H9 (cell line): Measurements from ENCODE around the gene DLGAP4. TPM values are rescaled to one million over a fixed set of nuclear protein-coding genes. Genes with fewer than 3 reads are reported as not detected.

Experiments
- DNase-seq: peaks from one replicate; pipeline ENCODE4 v3.0.0-alpha.2; 2017
- H2AFZ ChIP-seq: one replicate; pipeline ENCODE4 v1.6.1; 2013; ENCODE audit warnings: mild to moderate bottlenecking, low read length, control low read depth, moderate library complexity
- H2AK5ac ChIP-seq: 2 replicates; pipeline ENCODE4 v1.6.1; 2013; ENCODE audit warnings: low read length, control low read depth, mixed read lengths; ENCODE audit not compliant: insufficient read length
- H2BK120ac ChIP-seq: one replicate; pipeline ENCODE4 v1.6.1; 2013; ENCODE audit warnings: low read depth, mild to moderate bottlenecking, low read length, control low read depth, inconsistent platforms; ENCODE audit not compliant: poor library complexity, severe bottlenecking
- H2BK12ac ChIP-seq: 2 replicates; pipeline ENCODE4 v1.6.1; 2013; ENCODE audit warnings: low read length, control low read depth, mixed read lengths, low read depth; ENCODE audit not compliant: insufficient read length
- H2BK15ac ChIP-seq: 2 replicates; pipeline ENCODE4 v1.6.1; 2013; ENCODE audit warnings: low read depth, low read length, control low read depth
- H2BK20ac ChIP-seq: one replicate; pipeline ENCODE4 v1.6.1; 2013; ENCODE audit warnings: low read depth, mild to moderate bottlenecking, low read length, control low read depth, inconsistent platforms; ENCODE audit not compliant: poor library complexity, severe bottlenecking
- H2BK5ac ChIP-seq: 2 replicates; pipeline ENCODE4 v1.6.1; 2013; ENCODE audit warnings: low read length, control low read depth, mixed read lengths; ENCODE audit not compliant: insufficient read length
- H3K14ac ChIP-seq: 2 replicates; pipeline ENCODE4 v1.6.1; 2013; ENCODE audit warnings: low read length, control low read depth; ENCODE audit not compliant: insufficient read depth
- H3K18ac ChIP-seq: 2 replicates; pipeline ENCODE4 v1.6.1; 2013; ENCODE audit warnings: low read depth, mild to moderate bottlenecking, mixed read lengths, low read length, control low read depth; ENCODE audit not compliant: insufficient read length
- H3K23ac ChIP-seq: 2 replicates; pipeline ENCODE4 v1.6.1; 2013; ENCODE audit warnings: low read length, control low read depth, mixed read lengths, low read depth; ENCODE audit not compliant: insufficient read length
- H3K23me2 ChIP-seq: 2 replicates; pipeline ENCODE4 v1.6.1; 2013; ENCODE audit warnings: low read depth, mild to moderate bottlenecking, mixed read lengths, low read length, control low read depth; ENCODE audit not compliant: insufficient read length, poor library complexity, severe bottlenecking
- H3K27ac ChIP-seq: 2 replicates; pipeline ENCODE4 v1.5.1; 2013; ENCODE audit warnings: low read length, control low read depth, mixed read lengths, low read depth; ENCODE audit not compliant: insufficient read length
- H3K27me3 ChIP-seq: 2 replicates; pipeline ENCODE4 v1.6.1; 2013; ENCODE audit warnings: low read length, control low read depth, inconsistent platforms; ENCODE audit not compliant: insufficient read depth
- H3K4ac ChIP-seq: 2 replicates; pipeline ENCODE4 v1.6.1; 2013; ENCODE audit warnings: low read depth, mild to moderate bottlenecking, control low read depth, inconsistent platforms, low read length, moderate library complexity
- H3K4me1 ChIP-seq: 2 replicates; pipeline ENCODE4 v1.6.1; 2013; ENCODE audit warnings: low read length, control low read depth, inconsistent platforms; ENCODE audit not compliant: insufficient read depth
- H3K4me2 ChIP-seq: 2 replicates; pipeline ENCODE4 v1.6.1; 2013; ENCODE audit warnings: low read length, control low read depth, mixed read lengths; ENCODE audit not compliant: insufficient read length, insufficient read depth
- H3K56ac ChIP-seq: 2 replicates; pipeline ENCODE4 v1.6.1; 2013; ENCODE audit warnings: low read depth, mild to moderate bottlenecking, mixed read lengths, low read length, control low read depth; ENCODE audit not compliant: insufficient read length
- H3K79me1 ChIP-seq: 2 replicates; pipeline ENCODE4 v1.6.1; 2013; ENCODE audit warnings: low read depth, mild to moderate bottlenecking, moderate library complexity, low read length, control low read depth, inconsistent platforms; ENCODE audit not compliant: insufficient read depth, poor library complexity, severe bottlenecking
- H3K79me2 ChIP-seq: 2 replicates; pipeline ENCODE4 v1.6.1; 2013; ENCODE audit warnings: low read length, control low read depth, inconsistent platforms; ENCODE audit not compliant: insufficient read depth
- H3K9ac ChIP-seq: 2 replicates; pipeline ENCODE4 v1.6.1; 2013; ENCODE audit warnings: low read length, control low read depth, mixed read lengths; ENCODE audit not compliant: insufficient read length; ENCODE audit errors: extremely low read depth
- H3K9me3 ChIP-seq: one replicate; pipeline ENCODE4 v1.6.1; 2013; ENCODE audit warnings: low read depth, low read length, inconsistent platforms; ENCODE audit not compliant: control insufficient read depth
- H3T11ph ChIP-seq: one replicate; pipeline ENCODE4 v1.6.1; 2013; ENCODE audit warnings: mild to moderate bottlenecking, low read length, control low read depth, inconsistent platforms
- H4K20me1 ChIP-seq: one replicate; pipeline ENCODE4 v1.6.1; 2013; ENCODE audit not compliant: control insufficient read depth, insufficient read length, insufficient read depth
- H4K5ac ChIP-seq: 2 replicates; pipeline ENCODE4 v1.6.1; 2013; ENCODE audit warnings: low read depth, mild to moderate bottlenecking, mixed read lengths, low read length, control low read depth; ENCODE audit not compliant: insufficient read length
- H4K8ac ChIP-seq: replicated peaks from 2 replicates; pipeline ENCODE4 v1.6.1; 2013; ENCODE audit warnings: low read length, control low read depth, mixed read lengths, low read depth; ENCODE audit not compliant: insufficient read length
- H4K91ac ChIP-seq: 2 replicates; pipeline ENCODE4 v1.6.1; 2013; ENCODE audit warnings: low read depth, mild to moderate bottlenecking, moderate library complexity, mixed read lengths, low read length, control low read depth; ENCODE audit not compliant: insufficient read length
- H3K27ac Mint-ChIP-seq, 3 experiments: 2 replicates in 2 of 3; 3 replicates in 1 of 3; pipeline ENCODE4 v1.8.0; 2020 to 2021; ENCODE audit warnings: mixed read lengths in 3 of 3, mild to moderate bottlenecking in 1 of 3, moderate library complexity in 1 of 3
- H3K27me3 Mint-ChIP-seq: 2 replicates; pipeline ENCODE4 v1.8.0; 2021; ENCODE audit warnings: low read depth, mild to moderate bottlenecking, moderate library complexity, mixed read lengths
- H3K36me3 Mint-ChIP-seq, 3 experiments: 2 replicates in 2 of 3; 3 replicates in 1 of 3; pipeline ENCODE4 v1.8.0; 2020 to 2021; ENCODE audit warnings: low read depth in 3 of 3, mixed read lengths in 3 of 3; ENCODE audit not compliant: insufficient read depth in 1 of 3
- H3K4me1 Mint-ChIP-seq, 2 experiments: 2 replicates each; pipeline ENCODE4 v1.8.0; 2020; ENCODE audit warnings: mixed read lengths in 2 of 2
- H3K4me3 Mint-ChIP-seq, 2 experiments: 2 replicates in 1 of 2; 3 replicates in 1 of 2; pipeline ENCODE4 v1.8.0; 2020 to 2021; ENCODE audit warnings: mild to moderate bottlenecking in 2 of 2, mixed read lengths in 2 of 2, moderate library complexity in 1 of 2
- H3K9me3 Mint-ChIP-seq, 2 experiments: 2 replicates in 1 of 2; 3 replicates in 1 of 2; pipeline ENCODE4 v1.8.0; 2020; ENCODE audit warnings: mild to moderate bottlenecking in 2 of 2, mixed read lengths in 2 of 2, moderate library complexity in 1 of 2
- CTCF ChIP-seq: fragments of 200-600 bp; sonication (generic); conservative IDR thresholded peaks from 3 replicates; pipeline ENCODE4 v1.8.0; 2021; ENCODE audit warnings: antibody characterized with exemption, mild to moderate bottlenecking
- WGBS: extraction: QIAGEN DNeasy Blood & Tissue Kit; methylation state at CpG from one replicate; pipeline ENCODE4 v1.1.7; 2013; ENCODE audit warnings: missing lambda C conversion rate, low lambda C conversion rate, mixed read lengths; ENCODE audit not compliant: insufficient read length; ENCODE audit errors: extremely low coverage; 5-methylcytosine and 5-hydroxymethylcytosine counted together
- total RNA-seq: library from RNA; stranded (reverse); gene quantifications from 2 replicates; pipeline ENCODE4 v1.2.1, GENCODE V29; 2021

Gene DLGAP4
- total RNA-seq, 1 experiment from 2014 or later = 48.0 TPM

DNA sequence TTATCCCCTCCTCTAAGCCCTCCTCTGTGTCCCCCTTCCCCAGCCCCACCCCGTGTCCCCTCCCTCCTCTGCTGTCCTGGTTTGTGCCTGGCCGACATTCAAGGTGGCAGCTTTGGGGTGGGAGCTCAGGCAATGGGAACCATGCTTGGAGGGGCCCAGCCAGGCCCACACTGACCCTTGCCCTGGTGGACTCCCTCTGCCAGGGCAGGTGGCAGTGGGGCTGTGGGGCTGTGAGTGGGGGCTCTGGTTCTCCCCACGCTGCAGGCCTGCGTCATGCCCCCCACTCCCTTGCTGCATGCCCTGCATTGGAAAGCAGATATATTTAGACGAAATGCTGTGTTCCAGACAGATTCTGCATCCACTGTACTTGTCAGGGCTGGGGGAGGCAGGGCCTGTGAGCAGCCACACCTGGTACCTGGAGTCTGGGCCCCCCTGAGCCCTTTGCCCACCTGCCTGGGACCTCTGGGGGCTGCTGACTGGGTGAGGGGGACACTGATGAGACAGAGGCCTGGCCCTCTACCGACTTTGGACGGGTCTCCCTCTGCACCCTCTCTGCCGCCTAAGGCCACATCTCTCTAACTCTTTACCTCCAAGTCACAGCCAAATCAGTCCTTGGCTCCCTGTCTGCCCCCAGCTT, 14.2 kb downstream of the DLGAP4 start:
- Histone ChIP-seq H2BK20ac (no peak overlapping the region), H3K27me3 (no peaks in the 10 kb centered on the region), H3K9ac (no peak overlapping the region), H3K4me2 (no peak overlapping the region), H3K4ac (no peak overlapping the region), H3K4me1 (no peaks in the 10 kb centered on the region), H3K9me3 (no peaks in the 10 kb centered on the region), H2AK5ac (no peak overlapping the region), H3K27ac (no peak overlapping the region), H3T11ph (no peak overlapping the region), H3K14ac (peak overlapping the region; percentile 64; the same call in 1 of the 2 replicates), H4K8ac (no peak overlapping the region), H3K56ac (no peak overlapping the region), H3K23ac (no peak overlapping the region), H4K91ac (no peak overlapping the region), H3K18ac (no peak overlapping the region), H2BK120ac (no peak overlapping the region), H3K79me1 (no peaks in the 10 kb centered on the region), H2BK15ac (no peak overlapping the region), H4K20me1 (no peaks in the 10 kb centered on the region), H2BK12ac (no peak overlapping the region), H3K23me2 (no peaks in the 10 kb centered on the region), H2AFZ (no peak overlapping the region), H3K79me2 (no peaks in the 10 kb centered on the region), H2BK5ac (no peak overlapping the region), H4K5ac (no peak overlapping the region)
- Mint-ChIP-seq H3K9me3 (peaks cover 3 to 9% of the 10 kb centered on the region in 2 experiments), H3K4me3 (no peak overlapping the region), H3K4me1 (peaks cover 12 to 19% of the 10 kb centered on the region in 2 experiments), H3K27me3 (peaks cover 16% of the 10 kb centered on the region), H3K36me3 (peaks cover 0 to 4% (median 1%) of the 10 kb centered on the region in 3 experiments; a peak in 1 of 7 replicates), H3K27ac (peak overlapping the region in 2 of 3 experiments; percentile 78 to 97; a peak in 2 of 7 replicates)
- no peak for TF ChIP-seq CTCF
- DNase-seq = peak; percentile 20
- no CpG with 5 or more reads among the region's 8 CpGs for WGBS
